ENCODE data around the gene SMIM33.

SMIM33 gene

DNA sequence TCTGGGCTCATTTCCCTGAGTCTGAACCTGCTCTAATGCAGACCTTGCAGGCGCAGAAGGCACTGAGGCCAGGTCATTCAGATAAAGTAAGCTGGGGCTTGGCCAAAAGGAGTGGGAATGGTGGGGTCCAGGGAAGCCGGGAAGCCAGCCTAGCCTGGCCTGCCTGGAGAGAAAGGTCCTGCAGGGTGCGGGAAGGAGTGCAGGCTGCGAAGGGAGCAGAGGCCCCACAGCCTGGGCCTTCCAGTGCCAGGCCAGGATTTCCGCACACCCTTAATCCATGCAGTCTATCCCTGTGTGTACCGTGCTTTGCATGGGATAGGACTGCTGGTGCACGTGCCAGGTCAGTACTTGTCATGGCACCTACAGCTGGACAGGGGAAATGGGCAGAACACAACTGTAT, 15.4 kb downstream of the SMIM33 start:
- TF ChIP-seq TAF1 (IDR thresholded peaks at IDR 0.05; ENCODE audit: borderline replicate concordance, insufficient read depth, low read length) (no peak), SIN3A (IDR thresholded peaks at IDR 0.05; ENCODE audit: borderline replicate concordance, insufficient read depth, low read length) (no peak), POLR2AphosphoS5 (IDR thresholded peaks at IDR 0.05; ENCODE audit: low read depth, low read length) (no peak), FOXP2 (optimal IDR thresholded peaks at IDR 0.05; ENCODE audit: borderline replicate concordance, extremely low read depth, extremely low read length, insufficient read depth) (no peak)
- TF ChIP-seq, protein P1, sequence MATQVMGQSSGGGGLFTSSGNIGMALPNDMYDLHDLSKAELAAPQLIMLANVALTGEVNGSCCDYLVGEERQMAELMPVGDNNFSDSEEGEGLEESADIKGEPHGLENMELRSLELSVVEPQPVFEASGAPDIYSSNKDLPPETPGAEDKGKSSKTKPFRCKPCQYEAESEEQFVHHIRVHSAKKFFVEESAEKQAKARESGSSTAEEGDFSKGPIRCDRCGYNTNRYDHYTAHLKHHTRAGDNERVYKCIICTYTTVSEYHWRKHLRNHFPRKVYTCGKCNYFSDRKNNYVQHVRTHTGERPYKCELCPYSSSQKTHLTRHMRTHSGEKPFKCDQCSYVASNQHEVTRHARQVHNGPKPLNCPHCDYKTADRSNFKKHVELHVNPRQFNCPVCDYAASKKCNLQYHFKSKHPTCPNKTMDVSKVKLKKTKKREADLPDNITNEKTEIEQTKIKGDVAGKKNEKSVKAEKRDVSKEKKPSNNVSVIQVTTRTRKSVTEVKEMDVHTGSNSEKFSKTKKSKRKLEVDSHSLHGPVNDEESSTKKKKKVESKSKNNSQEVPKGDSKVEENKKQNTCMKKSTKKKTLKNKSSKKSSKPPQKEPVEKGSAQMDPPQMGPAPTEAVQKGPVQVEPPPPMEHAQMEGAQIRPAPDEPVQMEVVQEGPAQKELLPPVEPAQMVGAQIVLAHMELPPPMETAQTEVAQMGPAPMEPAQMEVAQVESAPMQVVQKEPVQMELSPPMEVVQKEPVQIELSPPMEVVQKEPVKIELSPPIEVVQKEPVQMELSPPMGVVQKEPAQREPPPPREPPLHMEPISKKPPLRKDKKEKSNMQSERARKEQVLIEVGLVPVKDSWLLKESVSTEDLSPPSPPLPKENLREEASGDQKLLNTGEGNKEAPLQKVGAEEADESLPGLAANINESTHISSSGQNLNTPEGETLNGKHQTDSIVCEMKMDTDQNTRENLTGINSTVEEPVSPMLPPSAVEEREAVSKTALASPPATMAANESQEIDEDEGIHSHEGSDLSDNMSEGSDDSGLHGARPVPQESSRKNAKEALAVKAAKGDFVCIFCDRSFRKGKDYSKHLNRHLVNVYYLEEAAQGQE (IDR thresholded peaks at IDR 0.05; ENCODE audit: insufficient read depth in 1 of 2, low read depth in 2 of 2, low read length in 2 of 2): no peak

DNA sequence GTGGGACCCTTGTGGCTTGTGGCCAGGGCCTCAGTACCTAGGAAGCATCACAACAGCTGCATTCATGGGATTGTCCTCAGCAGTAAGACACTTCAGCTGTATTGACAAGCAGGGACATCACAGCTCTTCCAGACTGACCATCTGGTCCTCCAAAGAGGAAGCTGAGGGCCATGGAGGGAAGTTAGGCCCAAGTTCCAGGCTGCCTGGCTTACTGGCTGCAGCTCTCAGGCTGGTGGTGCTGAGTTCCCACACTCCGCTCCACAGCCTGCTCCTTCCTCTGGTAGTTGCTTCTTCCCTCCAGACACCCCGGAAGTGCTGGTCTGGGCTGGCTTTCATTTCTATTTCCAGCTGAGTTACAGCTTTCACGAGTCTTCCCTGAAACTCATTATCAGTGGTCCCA, 17.5 kb downstream of the SMIM33 start:
- TF ChIP-seq FOXP2 (optimal IDR thresholded peaks at IDR 0.05; ENCODE audit: borderline replicate concordance, extremely low read depth, extremely low read length, insufficient read depth): no peak
- TF ChIP-seq, protein P1 (IDR thresholded peaks at IDR 0.05; ENCODE audit: insufficient read depth in 1 of 2, low read depth in 2 of 2, low read length in 2 of 2): no peak
- TF ChIP-seq POLR2AphosphoS5 (IDR thresholded peaks at IDR 0.05; ENCODE audit: low read depth, low read length): no peak
- TF ChIP-seq SIN3A (IDR thresholded peaks at IDR 0.05; ENCODE audit: borderline replicate concordance, insufficient read depth, low read length): no peak
- no peak for TF ChIP-seq TAF1 (IDR thresholded peaks at IDR 0.05; ENCODE audit: borderline replicate concordance, insufficient read depth, low read length)

DNA sequence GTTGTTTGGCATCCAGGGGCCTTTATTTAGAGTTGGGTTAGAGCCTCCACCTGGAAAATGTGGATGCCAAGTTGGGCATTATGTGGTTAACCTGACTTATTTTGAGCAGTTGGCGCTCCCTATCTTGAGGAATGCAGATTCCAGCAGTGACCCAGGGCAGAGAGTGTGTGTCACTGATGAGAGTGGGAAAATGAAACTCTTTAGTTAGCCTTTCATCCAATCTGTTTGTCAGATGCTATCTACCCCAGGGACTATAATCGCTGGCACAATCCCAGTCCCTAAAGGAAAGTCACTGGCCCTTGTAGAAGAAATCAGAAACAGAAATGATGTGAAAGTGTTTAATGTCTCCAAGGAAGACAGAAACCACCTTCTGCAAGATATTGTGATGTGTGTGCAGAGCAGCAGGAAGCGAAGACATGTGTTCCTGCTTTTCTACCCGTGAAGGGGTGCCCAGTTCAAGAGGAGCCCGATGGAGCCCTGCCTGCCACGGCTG, 21.9 kb downstream of the SMIM33 start:
- TF ChIP-seq POLR2AphosphoS5 (IDR thresholded peaks at IDR 0.05; ENCODE audit: low read depth, low read length) (no peak), FOXP2 (optimal IDR thresholded peaks at IDR 0.05; ENCODE audit: borderline replicate concordance, extremely low read depth, extremely low read length, insufficient read depth) (no peak), TAF1 (IDR thresholded peaks at IDR 0.05; ENCODE audit: borderline replicate concordance, insufficient read depth, low read length) (no peak), SIN3A (IDR thresholded peaks at IDR 0.05; ENCODE audit: borderline replicate concordance, insufficient read depth, low read length) (no peak)
- TF ChIP-seq, protein P1 (IDR thresholded peaks at IDR 0.05; ENCODE audit: insufficient read depth in 1 of 2, low read depth in 2 of 2, low read length in 2 of 2): no peak

DNA sequence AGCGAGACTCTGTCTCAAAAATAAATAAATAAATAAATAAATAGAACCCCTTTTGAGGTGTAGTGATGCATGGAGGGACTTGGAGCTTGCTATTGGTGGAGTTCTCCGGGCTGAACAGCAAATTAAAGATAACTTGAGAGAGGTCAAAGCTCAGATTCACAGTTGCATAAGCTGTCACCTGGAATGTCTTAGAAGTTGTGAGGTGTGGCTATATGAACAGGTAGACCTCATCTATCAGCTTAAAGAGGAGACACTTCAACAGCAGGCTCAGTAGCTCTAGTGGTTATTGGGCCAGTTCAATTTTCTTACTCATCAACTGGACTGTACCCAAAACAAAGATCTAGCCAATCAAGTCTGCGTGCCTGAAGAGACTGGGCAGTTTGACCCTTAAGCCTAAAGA, 23.5 kb downstream of the SMIM33 start:
- TF ChIP-seq, protein P1 (IDR thresholded peaks at IDR 0.05; ENCODE audit: insufficient read depth in 1 of 2, low read depth in 2 of 2, low read length in 2 of 2): no peak
- TF ChIP-seq FOXP2 (optimal IDR thresholded peaks at IDR 0.05; ENCODE audit: borderline replicate concordance, extremely low read depth, extremely low read length, insufficient read depth) (no peak), POLR2AphosphoS5 (IDR thresholded peaks at IDR 0.05; ENCODE audit: low read depth, low read length) (no peak), SIN3A (IDR thresholded peaks at IDR 0.05; ENCODE audit: borderline replicate concordance, insufficient read depth, low read length) (no peak), TAF1 (IDR thresholded peaks at IDR 0.05; ENCODE audit: borderline replicate concordance, insufficient read depth, low read length) (no peak)

DNA sequence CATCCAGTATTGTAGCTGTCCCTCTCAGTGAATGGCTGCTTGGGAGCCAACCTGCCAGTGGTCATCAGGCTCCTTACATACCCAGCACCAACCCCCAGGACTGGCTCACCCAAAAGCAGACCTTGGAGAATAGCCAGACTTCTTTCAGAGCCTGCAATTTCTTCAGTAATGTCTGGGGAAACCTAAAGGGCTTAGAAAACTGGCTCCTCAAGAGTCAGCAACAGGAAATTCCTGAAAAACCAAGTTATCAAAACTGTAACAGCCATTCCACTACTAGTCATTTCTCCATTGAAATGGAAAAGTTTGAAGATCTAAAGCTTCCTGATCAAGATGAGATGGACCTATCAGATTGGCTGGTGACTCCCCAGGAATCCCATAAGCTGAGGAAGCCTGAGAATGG, 24.0 kb downstream of the SMIM33 start:
- no peak for TF ChIP-seq SIN3A (IDR thresholded peaks at IDR 0.05; ENCODE audit: borderline replicate concordance, insufficient read depth, low read length)
- TF ChIP-seq, protein P1 (IDR thresholded peaks at IDR 0.05; ENCODE audit: insufficient read depth in 1 of 2, low read depth in 2 of 2, low read length in 2 of 2): no peak
- TF ChIP-seq POLR2AphosphoS5 (IDR thresholded peaks at IDR 0.05; ENCODE audit: low read depth, low read length): no peak
